SK-N-SH (cell line): ENCODE measurements around the gene SV2C. TPM values are rescaled to one million over a fixed set of nuclear protein-coding genes. Genes with fewer than 3 reads are reported as not detected.

Experiments used
- CTCF ChIA-PET: fragments of 300-600, 350-600 bp; formaldehyde crosslinking; extraction: SDS; loops from one replicate; lab custom pipeline; 2021; lab: Yijun Ruan, JAX
- POLR2A ChIA-PET: fragments of 350-600 bp; sonication (Branson Sonifier 250); formaldehyde crosslinking; extraction: SDS; loops from one replicate; lab custom pipeline; 2020; ENCODE audit warnings: antibody characterized with exemption, inconsistent platforms; lab: Yijun Ruan, JAX
- DNase-seq: peaks from one replicate; pipeline ENCODE4 v3.0.0; 2012
- H2AFZ ChIP-seq: fragments of 200-600 bp; sonication (generic); 2 replicates; pipeline ENCODE4 v1.8.1; 2016; ENCODE audit warnings: antibody characterized with exemption, mild to moderate bottlenecking, low read depth
- H3F3A ChIP-seq: fragments of 200-600 bp; sonication (generic); replicated peaks from 2 replicates; pipeline ENCODE3; 2016; ENCODE audit warnings: antibody characterized with exemption, mild to moderate bottlenecking; ENCODE audit not compliant: insufficient read depth
- H3K27ac ChIP-seq, 2 experiments: fragments of 200-500 bp in 1 of 2; fragments of 200-600 bp in 1 of 2; sonication (Bioruptor generic) in 1 of 2; sonication (generic), shearing (Covaris generic) in 1 of 2; 2 replicates each; pipeline versions ENCODE4 v1.5.1 to v1.6.1; 2014 to 2016; ENCODE audit warnings: low read depth in 2 of 2, inconsistent platforms in 1 of 2, low read length in 1 of 2, mild to moderate bottlenecking in 1 of 2, mixed read lengths in 1 of 2
- H3K27me3 ChIP-seq: fragments of 200-600 bp; sonication (generic), shearing (Covaris generic); 2 replicates; pipeline ENCODE4 v1.6.1; 2016; ENCODE audit warnings: mixed run types; ENCODE audit not compliant: insufficient read depth
- H3K36me3 ChIP-seq, 2 experiments: fragments of 200-500 bp in 1 of 2; fragments of 200-600 bp in 1 of 2; sonication (Bioruptor generic) in 1 of 2; sonication (generic) in 1 of 2; replicated peaks in 1 of 2; 2 replicates each; pipeline versions ENCODE3 to v1.5.1; 2014 to 2016; ENCODE audit warnings: low read length in 1 of 2, mild to moderate bottlenecking in 1 of 2; ENCODE audit not compliant: insufficient read depth in 2 of 2, control insufficient read depth in 1 of 2
- H3K4me1 ChIP-seq, 2 experiments: fragments of 200-500 bp in 1 of 2; fragments of 200-600 bp in 1 of 2; sonication (Bioruptor generic) in 1 of 2; sonication (generic), shearing (Covaris generic) in 1 of 2; 2 replicates each; pipeline versions ENCODE4 v1.5.1 to v1.6.1; 2014 to 2016; ENCODE audit warnings: low read depth in 1 of 2, low read length in 1 of 2, mixed run types in 1 of 2; ENCODE audit not compliant: insufficient read depth in 2 of 2, control insufficient read depth in 1 of 2
- H3K4me2 ChIP-seq: fragments of 200-600 bp; sonication (generic), shearing (Covaris generic); 2 replicates; pipeline ENCODE4 v1.6.1; 2017; ENCODE audit warnings: mixed run types
- H3K4me3 ChIP-seq, 2 experiments: fragments of 200-500 bp in 1 of 2; fragments of 200-600 bp in 1 of 2; sonication (Bioruptor generic) in 1 of 2; sonication (generic), shearing (Covaris generic) in 1 of 2; 2 replicates each; pipeline versions ENCODE4 v1.5.1 to v1.8.1; 2014 to 2016; ENCODE audit warnings: low read depth in 2 of 2, inconsistent platforms in 1 of 2, low read length in 1 of 2, mild to moderate bottlenecking in 1 of 2, mixed read lengths in 1 of 2, moderate library complexity in 1 of 2
- H3K79me2 ChIP-seq: fragments of 200-600 bp; sonication (generic); 2 replicates; pipeline ENCODE4 v1.8.1; 2017; ENCODE audit warnings: mild to moderate bottlenecking; ENCODE audit not compliant: insufficient read depth
- H3K9ac ChIP-seq: fragments of 200-600 bp; sonication (generic); 2 replicates; pipeline ENCODE4 v1.6.1; 2017; ENCODE audit warnings: mixed run types
- H3K9me2 ChIP-seq: fragments of 200-600 bp; sonication (generic); 2 replicates; pipeline ENCODE4 v1.6.1; 2017; ENCODE audit warnings: mixed run types
- H3K9me3 ChIP-seq: fragments of 200-600 bp; sonication (generic); 2 replicates; pipeline ENCODE4 v1.6.1; 2017; ENCODE audit warnings: mixed run types, mild to moderate bottlenecking, moderate library complexity
- H4K20me1 ChIP-seq: fragments of 200-600 bp; sonication (generic); 2 replicates; pipeline ENCODE4 v1.6.1; 2017; ENCODE audit warnings: mild to moderate bottlenecking, mixed run types; ENCODE audit not compliant: insufficient read depth
- ELF1 ChIP-seq: IDR thresholded peaks from 2 replicates; pipeline ENCODE4 v1.4.0; 2012
- EP300 ChIP-seq, 2 experiments: IDR thresholded peaks; 2 replicates each; pipeline versions ENCODE4 v1.4.0 to v1.6.1; 2012; ENCODE audit warnings: borderline replicate concordance in 1 of 2, low read depth in 1 of 2, low read length in 1 of 2
- FOSL2 ChIP-seq: IDR thresholded peaks from 2 replicates; pipeline ENCODE4 v1.4.0; 2012; ENCODE audit warnings: low read depth, mild to moderate bottlenecking, moderate library complexity, borderline replicate concordance
- FOXJ3 ChIP-seq: sonication (generic); formaldehyde crosslinking; IDR thresholded peaks from 2 replicates; pipeline ENCODE4 v1.5.1; 2020; ENCODE audit warnings: mild to moderate bottlenecking, missing genetic modification reagents
- GABPA ChIP-seq: IDR thresholded peaks from 2 replicates; pipeline ENCODE4 v1.4.0; 2012; ENCODE audit warnings: low read depth, mild to moderate bottlenecking
- GATA2 ChIP-seq: sonication (generic); formaldehyde crosslinking; IDR thresholded peaks from 2 replicates; pipeline ENCODE4 v1.5.0; 2020; ENCODE audit warnings: mild to moderate bottlenecking, missing genetic modification reagents
- JUND ChIP-seq: IDR thresholded peaks from 2 replicates; pipeline ENCODE4 v1.4.0; 2012
- NFIC ChIP-seq: IDR thresholded peaks from 2 replicates; pipeline ENCODE4 v1.4.0; 2012; ENCODE audit warnings: borderline replicate concordance
- NRF1 ChIP-seq: IDR thresholded peaks from 2 replicates; pipeline ENCODE4 v1.6.1; 2012; ENCODE audit warnings: low read depth, mild to moderate bottlenecking, low read length
- PBX3 ChIP-seq: IDR thresholded peaks from 2 replicates; pipeline ENCODE4; 2012
- POLR2AphosphoS5 ChIP-seq: IDR thresholded peaks from 2 replicates; pipeline ENCODE4 v1.6.1; 2012; ENCODE audit warnings: low read depth, low read length
- RAD21 ChIP-seq: IDR thresholded peaks from 2 replicates; pipeline ENCODE4 v1.6.1; 2012; ENCODE audit warnings: mild to moderate bottlenecking, low read length
- RCOR1 ChIP-seq: fragments of 150-350 bp; IDR thresholded peaks from 2 replicates; pipeline ENCODE4 v1.6.1; 2017; ENCODE audit warnings: antibody characterized with exemption, low read length
- RXRA ChIP-seq: IDR thresholded peaks from 2 replicates; pipeline ENCODE4 v1.4.0; 2012; ENCODE audit warnings: low read depth, mild to moderate bottlenecking, borderline replicate concordance
- SMC3 ChIP-seq: IDR thresholded peaks from 2 replicates; pipeline ENCODE4 v1.6.1; 2012; ENCODE audit warnings: low read depth, low read length, improper control_type of control experiment
- TAF1 ChIP-seq: IDR thresholded peaks from 2 replicates; pipeline ENCODE4 v1.6.1; 2012; ENCODE audit warnings: low read depth, mild to moderate bottlenecking, low read length, moderate library complexity, borderline replicate concordance
- TCF12 ChIP-seq: IDR thresholded peaks from 2 replicates; pipeline ENCODE4 v1.4.0; 2012
- TEAD4 ChIP-seq: IDR thresholded peaks from 2 replicates; pipeline ENCODE4 v1.4.0; 2012; ENCODE audit warnings: mild to moderate bottlenecking, borderline replicate concordance; ENCODE audit not compliant: insufficient read depth
- USF1 ChIP-seq: IDR thresholded peaks from 2 replicates; pipeline ENCODE4 v1.4.0; 2012; ENCODE audit warnings: low read depth, borderline replicate concordance
- WGBS: methylation state at CpG from one replicate; pipeline ENCODE4 v1.1.6; 2017; ENCODE audit warnings: low lambda C conversion rate; 5-methylcytosine and 5-hydroxymethylcytosine counted together
- polyA plus RNA-seq, 3 experiments: library from polyadenylated mRNA; depleted of rRNA; stranded (reverse); fragments of >200 nt; gene quantifications; 2 replicates each; pipeline ENCODE4 v1.2.3, GENCODE V29; 2012
- TF ChIP-seq, protein P1 (sequence below): fragments of 200-600 bp; sonication (generic); IDR thresholded peaks from 2 replicates; pipeline ENCODE4 v1.6.1; 2017; ENCODE audit warnings: antibody characterized with exemption, mild to moderate bottlenecking, moderate library complexity

SV2C gene
- polyA plus RNA-seq, 1 of the 3 experiments (the other 2 are of a cell fraction) = 0.05 TPM

DNA sequence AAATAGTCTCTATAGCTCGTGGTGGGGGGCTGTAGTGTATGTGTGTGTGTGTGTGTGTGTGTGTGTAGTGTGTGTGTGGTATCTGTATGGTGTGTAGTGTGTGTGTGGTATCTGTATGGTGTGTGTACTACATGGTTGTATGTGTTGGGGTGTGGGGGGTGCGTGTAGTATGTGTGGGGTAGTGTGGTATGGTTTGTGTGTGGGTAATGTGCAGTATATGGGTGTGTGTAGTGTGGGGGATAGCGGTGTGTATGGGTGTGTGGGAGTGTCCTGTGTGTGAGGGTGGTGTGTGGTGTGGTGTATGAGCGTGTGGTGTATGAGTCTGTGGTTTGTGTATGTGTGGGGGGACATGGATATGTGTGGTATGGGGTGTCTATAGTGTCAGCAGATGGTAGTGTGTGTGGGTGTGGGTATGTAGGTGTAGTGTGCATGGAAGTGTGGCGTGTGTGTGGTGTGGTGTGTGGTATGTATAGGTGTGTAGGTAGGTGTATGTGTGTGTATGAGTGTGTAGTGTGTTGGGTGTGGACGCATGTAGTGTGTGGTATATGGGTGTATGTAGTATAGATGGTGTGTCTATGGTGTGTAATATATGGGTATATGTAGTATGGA is 174.1 kb downstream of the SV2C start:
- CTCF ChIA-PET = interaction anchor here (0.8 to 5.5 kb wide), 17 partner anchors 10 to 566 kb away, joined by 3 to 69 read pairs (median 5); no protein-coding TSS in a partner anchor
- no peaks in the 10 kb centered on the region for H3K27me3 ChIP-seq
- WGBS = 34% methylated on average over 6 of the region's 6 CpGs

GRCh38 chr5:76257897-76258296 is 174.7 kb downstream of the SV2C start:
- Histone ChIP-seq H3K4me1 (peaks cover 0 to 9% of the 10 kb centered on the region in 2 experiments; a peak in 1 of 4 replicates), H3K9me3 (no peaks in the 10 kb centered on the region), H3K4me3 (no peak overlapping the region), H4K20me1 (no peaks in the 10 kb centered on the region), H3K4me2 (no peak overlapping the region), H3K27me3 (no peaks in the 10 kb centered on the region), H3K27ac (no peak overlapping the region), H3K79me2 (no peaks in the 10 kb centered on the region), H3F3A (no peaks in the 10 kb centered on the region), H3K36me3 (no peaks in the 10 kb centered on the region), H3K9ac (no peak overlapping the region), H2AFZ (no peak overlapping the region), H3K9me2 (no peaks in the 10 kb centered on the region)
- TF ChIP-seq, protein P1, sequence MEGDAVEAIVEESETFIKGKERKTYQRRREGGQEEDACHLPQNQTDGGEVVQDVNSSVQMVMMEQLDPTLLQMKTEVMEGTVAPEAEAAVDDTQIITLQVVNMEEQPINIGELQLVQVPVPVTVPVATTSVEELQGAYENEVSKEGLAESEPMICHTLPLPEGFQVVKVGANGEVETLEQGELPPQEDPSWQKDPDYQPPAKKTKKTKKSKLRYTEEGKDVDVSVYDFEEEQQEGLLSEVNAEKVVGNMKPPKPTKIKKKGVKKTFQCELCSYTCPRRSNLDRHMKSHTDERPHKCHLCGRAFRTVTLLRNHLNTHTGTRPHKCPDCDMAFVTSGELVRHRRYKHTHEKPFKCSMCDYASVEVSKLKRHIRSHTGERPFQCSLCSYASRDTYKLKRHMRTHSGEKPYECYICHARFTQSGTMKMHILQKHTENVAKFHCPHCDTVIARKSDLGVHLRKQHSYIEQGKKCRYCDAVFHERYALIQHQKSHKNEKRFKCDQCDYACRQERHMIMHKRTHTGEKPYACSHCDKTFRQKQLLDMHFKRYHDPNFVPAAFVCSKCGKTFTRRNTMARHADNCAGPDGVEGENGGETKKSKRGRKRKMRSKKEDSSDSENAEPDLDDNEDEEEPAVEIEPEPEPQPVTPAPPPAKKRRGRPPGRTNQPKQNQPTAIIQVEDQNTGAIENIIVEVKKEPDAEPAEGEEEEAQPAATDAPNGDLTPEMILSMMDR = no peak
- no peak for TF ChIP-seq TEAD4
- CTCF ChIA-PET = interaction anchor here (0.9 to 1.2 kb wide), 3 partner anchors 15 to 523 kb away, joined by 3 to 4 read pairs (median 3); no protein-coding TSS in a partner anchor
- no peak for DNase-seq
- POLR2A ChIA-PET = no interaction called here
- 52% methylated on average over 3 of the region's 3 CpGs for WGBS

More for the DNA sequence above, 174.1 kb downstream of the SV2C start:
- no peaks in the 10 kb centered on the region for H3K36me3 ChIP-seq
- no peaks in the 10 kb centered on the region for H3K9me3 ChIP-seq
- no peak overlapping the region for H3K9ac ChIP-seq
- POLR2A ChIA-PET = no interaction called here
- H3K4me3 ChIP-seq = no peak overlapping the region
- no peaks in the 10 kb centered on the region for H3K79me2 ChIP-seq
- no peak for DNase-seq
- H4K20me1 ChIP-seq = no peaks in the 10 kb centered on the region
- no peak for TF ChIP-seq FOSL2
- TF ChIP-seq SMC3 = no peak
- TF ChIP-seq GATA2 (CRISPR knock-in tag) = no peak
- no peak for TF ChIP-seq TAF1
- no peak for TF ChIP-seq POLR2AphosphoS5
- TF ChIP-seq JUND = no peak
- TF ChIP-seq NFIC = no peak
- TF ChIP-seq NRF1 = no peak
- no peak for TF ChIP-seq PBX3
- TF ChIP-seq ELF1 = no peak
- TF ChIP-seq TCF12 = no peak
- TF ChIP-seq EP300 (IDR thresholded peaks at IDR 0.05; ENCODE audit: borderline replicate concordance in 1 of 2, low read depth in 1 of 2, low read length in 1 of 2) = no peak
- TF ChIP-seq FOXJ3 (CRISPR knock-in tag) = no peak
- no peak for TF ChIP-seq RCOR1
- no peak for TF ChIP-seq GABPA
- TF ChIP-seq USF1 = no peak
- no peak for TF ChIP-seq RXRA
- no peak for TF ChIP-seq RAD21
- TF ChIP-seq, all 33 proteins: peak for 0
- H3K4me1 ChIP-seq = peaks cover 0 to 9% of the 10 kb centered on the region in 2 experiments; a peak in 1 of 4 replicates
- H2AFZ ChIP-seq = no peak overlapping the region
- no peaks in the 10 kb centered on the region for H3F3A ChIP-seq
- H3K9me2 ChIP-seq = no peaks in the 10 kb centered on the region
- H3K27ac ChIP-seq = no peak overlapping the region
- H3K4me2 ChIP-seq = no peak overlapping the region
